GM19239 (cell line): ENCODE results near the gene HSD17B1.
"Not testable (repeated sequence)": the region's sequence is repeated elsewhere in the genome, so short reads cannot be mapped to it uniquely, and the experiment has no call there.

Experiments
- DNase-seq: peaks from one replicate; pipeline ENCODE4 v3.0.0; 2011; ENCODE audit warnings: low spot score; ENCODE audit not compliant: insufficient read length
- FAIRE-seq: peaks from 2 replicates; lab custom pipeline; 2011; peaks lifted over from hg19 to GRCh38; lab: Jason Lieb, UNC

The HSD17B1 gene

GRCh38 chr17:42522263-42522790, 30.4 kb upstream of the HSD17B1 start:
- no peak for FAIRE-seq
- no peak for DNase-seq

GRCh38 chr17:42522798-42523278, 29.9 kb upstream of the HSD17B1 start:
- FAIRE-seq (no peak), DNase-seq (no peak)

- DNase-seq (no peak), FAIRE-seq (no peak)
Measured at GRCh38 chr17:42525221-42525620, 27.5 kb upstream of the HSD17B1 start.

GRCh38 chr17:42526031-42526444, 26.7 kb upstream of the HSD17B1 start:
- DNase-seq: no peak
- FAIRE-seq: no peak

- FAIRE-seq: no peak
- DNase-seq: no peak
Measured at GRCh38 chr17:42527932-42528331, 24.8 kb upstream of the HSD17B1 start.

GRCh38 chr17:42529061-42529460, 23.7 kb upstream of the HSD17B1 start:
- no peak for FAIRE-seq
- DNase-seq: no peak

- FAIRE-seq (no peak), DNase-seq (no peak)
Measured at GRCh38 chr17:42530952-42531454, 21.7 kb upstream of the HSD17B1 start.

GRCh38 chr17:42531455-42532354, 21.0 kb upstream of the HSD17B1 start:
- FAIRE-seq: peak; percentile 59
- no peak for DNase-seq

GRCh38 chr17:42535155-42536047, 17.3 kb upstream of the HSD17B1 start:
- DNase-seq (no peak), FAIRE-seq (no peak)

GRCh38 chr17:42536048-42536371, 16.7 kb upstream of the HSD17B1 start, which contains the start of gene NAGLU:
Gene NAGLU (plus strand): TSS chr17:42536241. CDS start chr17:42536273, 32 bp downstream.
- FAIRE-seq: peak; percentile 76
- DNase-seq: peak; percentile 100

- DNase-seq (peak; percentile 96), FAIRE-seq (peak; percentile 39)
Measured at GRCh38 chr17:42536372-42537155, 16.2 kb upstream of the HSD17B1 start.

- no peak for DNase-seq
- FAIRE-seq: no peak
Measured at GRCh38 chr17:42537156-42537805, 15.4 kb upstream of the HSD17B1 start.

GRCh38 chr17:42537826-42538451, 14.8 kb upstream of the HSD17B1 start:
- FAIRE-seq (no peak), DNase-seq (no peak)

- FAIRE-seq: no peak
Measured at GRCh38 chr17:42538482-42538881, 14.2 kb upstream of the HSD17B1 start.

GRCh38 chr17:42540558-42540957, 12.2 kb upstream of the HSD17B1 start:
- DNase-seq, FAIRE-seq: not testable (repeated sequence)

More at GRCh38 chr17:42538482-42538881, 14.2 kb upstream of the HSD17B1 start:
- DNase-seq: no peak

- no peak for DNase-seq
- FAIRE-seq: no peak
Measured at GRCh38 chr17:42541041-42541833, 11.5 kb upstream of the HSD17B1 start.

GRCh38 chr17:42543190-42544079, 9.3 kb upstream of the HSD17B1 start:
- FAIRE-seq: no peak
- no peak for DNase-seq
